ENCODE data around the gene TRMT1L. TPM values are rescaled to one million over a fixed set of nuclear protein-coding genes. Genes with fewer than 3 reads are reported as not detected.

TRMT1L gene
- total and polyA plus RNA-seq, 9 donors, result 11.0 to 14.2 (median 13.1) TPM

DNA sequence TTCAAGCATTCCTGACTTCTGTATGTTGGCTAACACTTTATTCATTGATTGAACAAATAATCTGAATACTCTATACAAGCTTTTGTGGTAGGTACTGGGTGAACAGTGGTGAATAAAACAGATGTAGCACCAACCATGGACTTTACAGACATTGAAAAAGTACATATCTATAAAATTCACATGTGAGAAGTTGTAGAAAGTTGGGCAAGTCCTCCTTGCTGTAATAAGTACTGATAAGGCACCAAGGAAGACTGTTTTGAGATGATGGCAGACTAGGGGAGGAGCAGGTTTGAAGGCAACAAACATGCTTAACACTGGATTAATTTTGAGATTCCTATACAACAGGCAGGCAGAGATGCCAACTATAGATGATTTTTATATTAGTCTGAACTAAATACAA lies 69.0 kb downstream of the TRMT1L start:
- H3K4me1 ChIP-seq (ENCODE audit: control insufficient read depth, insufficient read depth, low read length), result no peaks in the 10 kb centered on the region
- DNase-seq, result no peak
- no peak overlapping the region for H3K4me3 ChIP-seq (ENCODE audit: low read length)
- H3K27ac ChIP-seq (ENCODE audit: low read length), result no peak overlapping the region
- H3K27me3 ChIP-seq (ENCODE audit: control insufficient read depth, insufficient read depth, low read length), result no peaks in the 10 kb centered on the region
- no peaks in the 10 kb centered on the region for H3K9me3 ChIP-seq (replicated peaks; ENCODE audit: control insufficient read depth, low read depth, low read length)
- peaks cover 18% of the 10 kb centered on the region for H3K36me3 ChIP-seq (ENCODE audit: control insufficient read depth, insufficient read depth, low read length)

GRCh38 chr1:185087101-185087500 lies 69.7 kb downstream of the TRMT1L start:
- no peak for DNase-seq
- H3K27me3 ChIP-seq (ENCODE audit: control insufficient read depth, insufficient read depth, low read length), result no peaks in the 10 kb centered on the region
- WGBS (ENCODE audit: insufficient coverage), result 100% methylated on average over 1 of the region's 1 CpG
- no peaks in the 10 kb centered on the region for H3K4me1 ChIP-seq (ENCODE audit: control insufficient read depth, insufficient read depth, low read length)
- H3K4me3 ChIP-seq (ENCODE audit: low read length), result no peak overlapping the region
- H3K9me3 ChIP-seq (replicated peaks; ENCODE audit: control insufficient read depth, low read depth, low read length), result no peaks in the 10 kb centered on the region
- H3K36me3 ChIP-seq (ENCODE audit: control insufficient read depth, insufficient read depth, low read length), result peaks cover 16% of the 10 kb centered on the region
- no peak overlapping the region for H3K27ac ChIP-seq (ENCODE audit: low read length)

DNA sequence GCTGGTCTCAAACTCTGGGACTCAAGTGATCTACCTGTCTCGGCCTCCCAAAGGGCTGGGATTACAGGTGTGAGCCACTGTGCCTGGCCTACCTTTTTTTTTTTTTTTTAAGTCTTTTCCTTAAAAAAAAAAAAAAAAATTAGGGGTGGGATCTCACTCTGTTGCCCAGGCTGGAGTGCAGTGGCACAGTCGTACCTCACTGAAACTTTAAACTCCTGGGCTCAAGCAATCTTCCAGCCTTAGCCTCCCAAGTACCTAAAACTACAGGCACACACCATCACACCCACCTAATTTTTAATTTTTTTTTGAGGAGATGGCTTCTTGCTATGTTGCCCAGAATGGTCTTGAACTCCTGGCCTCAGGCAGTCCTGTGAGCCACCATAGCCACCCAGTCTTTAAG lies 72.9 kb downstream of the TRMT1L start:
- WGBS (ENCODE audit: insufficient coverage), result no CpG with 5 or more reads among the region's 2 CpGs

DNA sequence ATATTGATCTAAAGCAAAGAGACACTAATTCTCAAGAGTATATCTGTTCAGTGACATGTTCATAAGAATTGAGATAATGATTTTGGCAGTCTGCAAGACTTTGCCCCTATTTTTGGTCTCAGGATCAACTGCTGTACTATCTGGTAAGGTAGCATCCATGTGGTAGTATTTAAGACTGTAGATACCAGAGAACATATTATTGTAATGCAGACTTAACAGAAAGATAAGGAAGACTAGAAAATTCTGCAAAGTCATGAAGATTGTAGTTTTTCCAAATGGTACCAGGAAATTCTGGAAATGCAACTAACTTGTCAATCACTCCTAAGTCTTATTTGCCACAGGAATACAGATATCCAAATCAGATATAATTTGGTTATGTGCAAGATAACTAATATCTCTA lies 76.3 kb downstream of the TRMT1L start:
- no peaks in the 10 kb centered on the region for H3K36me3 ChIP-seq (ENCODE audit: control insufficient read depth, insufficient read depth, low read length)
- H3K4me1 ChIP-seq (ENCODE audit: control insufficient read depth, insufficient read depth, low read length), result no peaks in the 10 kb centered on the region
- H3K9me3 ChIP-seq (replicated peaks; ENCODE audit: control insufficient read depth, low read depth, low read length), result no peaks in the 10 kb centered on the region
- H3K27ac ChIP-seq (ENCODE audit: low read length), result no peak overlapping the region
- no peak for DNase-seq
- no peaks in the 10 kb centered on the region for H3K27me3 ChIP-seq (ENCODE audit: control insufficient read depth, insufficient read depth, low read length)
- H3K4me3 ChIP-seq (ENCODE audit: low read length), result no peak overlapping the region

More for the DNA sequence above, 72.9 kb downstream of the TRMT1L start:
- no peak for DNase-seq
- peaks cover 3% of the 10 kb centered on the region for H3K36me3 ChIP-seq (ENCODE audit: control insufficient read depth, insufficient read depth, low read length)
- no peaks in the 10 kb centered on the region for H3K27me3 ChIP-seq (ENCODE audit: control insufficient read depth, insufficient read depth, low read length)
- no peak overlapping the region for H3K27ac ChIP-seq (ENCODE audit: low read length)
- no peaks in the 10 kb centered on the region for H3K9me3 ChIP-seq (replicated peaks; ENCODE audit: control insufficient read depth, low read depth, low read length)
- no peaks in the 10 kb centered on the region for H3K4me1 ChIP-seq (ENCODE audit: control insufficient read depth, insufficient read depth, low read length)
- H3K4me3 ChIP-seq (ENCODE audit: low read length), result no peak overlapping the region

DNA sequence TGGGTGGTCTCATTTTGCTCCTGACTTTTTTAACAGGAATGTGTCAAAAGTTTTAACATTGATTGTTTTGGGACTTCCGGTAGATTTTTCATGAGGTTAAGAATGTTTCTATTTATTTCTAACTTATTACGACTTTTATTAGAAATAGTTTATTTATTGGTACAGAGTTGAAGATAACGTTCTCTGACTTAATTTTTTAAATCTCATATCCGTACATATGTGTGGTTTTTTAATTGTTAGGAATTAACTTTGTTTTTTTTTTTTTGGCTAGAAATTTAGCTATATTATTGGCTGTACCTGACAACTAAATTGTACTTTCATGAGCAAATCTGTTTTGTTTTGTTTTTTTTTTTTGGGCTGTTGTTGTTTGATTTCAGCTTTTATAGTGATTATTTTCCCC lies 79.4 kb downstream of the TRMT1L start:
- H3K27ac ChIP-seq (ENCODE audit: low read length), result no peak overlapping the region
- no peak overlapping the region for H3K4me3 ChIP-seq (ENCODE audit: low read length)
- H3K4me1 ChIP-seq (ENCODE audit: control insufficient read depth, insufficient read depth, low read length), result no peaks in the 10 kb centered on the region
- H3K27me3 ChIP-seq (ENCODE audit: control insufficient read depth, insufficient read depth, low read length), result no peaks in the 10 kb centered on the region
- no peaks in the 10 kb centered on the region for H3K9me3 ChIP-seq (replicated peaks; ENCODE audit: control insufficient read depth, low read depth, low read length)
- no peak for DNase-seq
- H3K36me3 ChIP-seq (ENCODE audit: control insufficient read depth, insufficient read depth, low read length), result no peaks in the 10 kb centered on the region
- no CpG with 5 or more reads among the region's 4 CpGs for WGBS (ENCODE audit: insufficient coverage)

DNA sequence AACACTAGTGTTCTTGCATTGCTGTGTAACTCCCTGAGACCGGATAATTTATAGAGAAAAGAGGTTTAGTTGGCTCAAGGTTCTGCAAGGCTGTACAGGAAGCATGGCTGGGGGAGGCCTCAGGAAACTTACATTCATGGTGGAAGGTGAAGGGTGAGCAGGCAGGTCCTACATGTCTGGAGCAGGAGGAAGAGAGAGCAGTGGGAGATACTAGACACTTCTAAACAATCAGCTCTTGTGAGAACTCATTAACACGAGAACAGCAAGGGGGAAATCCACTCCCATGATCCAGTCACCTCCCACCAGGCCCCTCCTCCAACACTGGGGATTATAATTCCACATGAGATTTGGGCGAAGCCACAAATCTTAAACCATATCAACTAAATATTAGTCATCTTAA lies 81.3 kb downstream of the TRMT1L start:
- Histone ChIP-seq H3K4me3 (ENCODE audit: low read length) (no peak overlapping the region), H3K9me3 (replicated peaks; ENCODE audit: control insufficient read depth, low read depth, low read length) (no peaks in the 10 kb centered on the region), H3K4me1 (ENCODE audit: control insufficient read depth, insufficient read depth, low read length) (no peaks in the 10 kb centered on the region), H3K27me3 (ENCODE audit: control insufficient read depth, insufficient read depth, low read length) (no peaks in the 10 kb centered on the region), H3K36me3 (ENCODE audit: control insufficient read depth, insufficient read depth, low read length) (no peaks in the 10 kb centered on the region), H3K27ac (ENCODE audit: low read length) (no peak overlapping the region)
- DNase-seq, result no peak
- 100% methylated on average over 1 of the region's 3 CpGs for WGBS (ENCODE audit: insufficient coverage)

DNA sequence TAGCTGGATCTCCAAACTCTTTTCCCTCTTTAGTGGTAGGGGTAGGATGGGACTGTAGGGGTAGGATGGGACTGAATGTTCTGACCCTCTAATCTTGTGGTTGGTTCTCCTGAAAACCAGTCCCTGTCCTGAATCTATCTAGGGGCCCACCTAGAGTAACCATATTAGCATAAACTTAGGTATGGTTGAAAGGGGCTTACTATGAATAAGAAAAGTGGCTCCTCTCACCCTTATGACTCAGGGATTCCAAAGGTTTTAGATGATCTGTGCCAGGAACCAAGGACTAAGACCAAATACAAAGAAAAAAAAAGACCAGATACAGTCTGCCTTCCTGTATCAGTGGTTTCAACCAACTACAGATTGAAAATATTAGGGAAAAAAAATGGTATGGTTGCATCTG lies 82.4 kb downstream of the TRMT1L start:
- H3K36me3 ChIP-seq (ENCODE audit: control insufficient read depth, insufficient read depth, low read length), result no peaks in the 10 kb centered on the region
- H3K4me1 ChIP-seq (ENCODE audit: control insufficient read depth, insufficient read depth, low read length), result no peaks in the 10 kb centered on the region
- H3K4me3 ChIP-seq (ENCODE audit: low read length), result no peak overlapping the region
- no peak for DNase-seq
- no peaks in the 10 kb centered on the region for H3K9me3 ChIP-seq (replicated peaks; ENCODE audit: control insufficient read depth, low read depth, low read length)
- no peaks in the 10 kb centered on the region for H3K27me3 ChIP-seq (ENCODE audit: control insufficient read depth, insufficient read depth, low read length)
- H3K27ac ChIP-seq (ENCODE audit: low read length), result no peak overlapping the region

DNA sequence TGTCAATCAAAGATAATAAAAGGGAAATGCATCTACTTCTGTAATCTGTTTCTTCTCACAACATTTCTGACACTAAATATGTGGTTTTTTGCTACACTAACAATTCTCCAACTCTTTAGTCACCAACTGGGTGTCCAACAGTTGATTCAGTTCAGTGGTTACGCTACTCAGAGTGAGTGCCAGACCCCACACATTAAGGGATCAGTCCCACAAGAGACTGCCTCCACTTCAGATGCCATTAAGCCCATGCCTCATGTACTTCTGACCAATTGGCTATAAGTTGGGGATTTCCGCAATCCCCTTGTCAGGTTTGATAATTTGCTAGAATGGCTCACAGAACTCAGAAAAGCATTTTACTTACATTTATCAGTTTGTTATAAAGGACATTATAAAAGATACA lies 83.0 kb downstream of the TRMT1L start:
- Histone ChIP-seq H3K36me3 (ENCODE audit: control insufficient read depth, insufficient read depth, low read length) (no peaks in the 10 kb centered on the region), H3K4me1 (ENCODE audit: control insufficient read depth, insufficient read depth, low read length) (no peaks in the 10 kb centered on the region), H3K9me3 (replicated peaks; ENCODE audit: control insufficient read depth, low read depth, low read length) (no peaks in the 10 kb centered on the region), H3K4me3 (ENCODE audit: low read length) (no peak overlapping the region), H3K27ac (ENCODE audit: low read length) (no peak overlapping the region), H3K27me3 (ENCODE audit: control insufficient read depth, insufficient read depth, low read length) (no peaks in the 10 kb centered on the region)
- no peak for DNase-seq
- WGBS (ENCODE audit: insufficient coverage), result no CpG with 5 or more reads among the region's 2 CpGs

DNA sequence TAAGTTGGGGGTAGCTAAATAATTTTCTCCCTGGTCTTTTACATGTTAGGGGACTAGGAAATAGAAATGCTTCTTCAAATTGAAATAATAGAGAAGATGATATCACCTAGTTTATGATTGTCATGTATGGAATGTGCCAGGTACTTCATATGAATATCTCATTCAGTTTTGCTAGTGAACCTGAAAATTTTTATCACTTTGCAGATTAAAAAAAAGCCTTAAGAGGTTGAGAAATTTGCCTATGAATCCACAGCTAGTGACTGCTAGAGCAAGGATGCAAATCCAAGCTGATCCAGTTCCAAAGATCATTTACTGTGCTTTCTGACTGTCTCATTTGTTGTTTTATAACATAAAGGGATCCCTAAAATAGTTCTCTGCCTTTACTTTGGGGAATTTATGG lies 86.7 kb downstream of the TRMT1L start:
- Histone ChIP-seq H3K4me1 (ENCODE audit: control insufficient read depth, insufficient read depth, low read length) (no peaks in the 10 kb centered on the region), H3K4me3 (ENCODE audit: low read length) (no peak overlapping the region), H3K9me3 (replicated peaks; ENCODE audit: control insufficient read depth, low read depth, low read length) (peaks cover under 1% of the 10 kb centered on the region), H3K27me3 (ENCODE audit: control insufficient read depth, insufficient read depth, low read length) (no peaks in the 10 kb centered on the region), H3K27ac (ENCODE audit: low read length) (no peak overlapping the region), H3K36me3 (ENCODE audit: control insufficient read depth, insufficient read depth, low read length) (no peaks in the 10 kb centered on the region)
- DNase-seq, result no peak

DNA sequence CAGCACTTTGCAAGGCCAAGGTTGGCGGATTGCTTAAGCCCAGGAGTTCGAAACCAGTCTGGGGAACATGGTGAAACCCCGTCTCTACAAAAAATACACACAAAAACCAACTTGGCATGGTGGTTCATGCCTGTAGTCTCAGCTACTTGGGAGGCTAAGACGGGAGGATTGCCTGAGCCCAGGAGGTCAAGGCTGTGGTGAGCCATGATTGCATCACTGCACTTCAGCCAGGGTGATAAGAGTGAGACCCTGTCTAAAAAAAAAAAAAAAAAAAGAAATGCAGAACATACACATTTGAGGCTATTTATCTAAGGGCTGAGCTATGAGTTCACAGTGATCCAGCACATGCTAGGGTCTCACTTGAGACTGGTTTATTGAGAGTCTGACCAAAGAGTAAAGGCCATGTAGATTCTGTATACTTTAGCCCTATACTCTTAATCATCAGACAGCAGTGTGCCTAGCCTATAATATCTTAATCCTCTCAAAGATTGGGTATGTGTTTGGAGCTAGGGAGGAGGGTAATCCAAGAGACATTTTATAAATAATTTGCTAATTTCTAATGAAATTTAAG lies 87.5 kb downstream of the TRMT1L start:
- Histone ChIP-seq H3K4me1 (ENCODE audit: control insufficient read depth, insufficient read depth, low read length) (no peaks in the 10 kb centered on the region), H3K4me3 (ENCODE audit: low read length) (no peak overlapping the region), H3K36me3 (ENCODE audit: control insufficient read depth, insufficient read depth, low read length) (no peaks in the 10 kb centered on the region), H3K27ac (ENCODE audit: low read length) (no peak overlapping the region), H3K27me3 (ENCODE audit: control insufficient read depth, insufficient read depth, low read length) (no peaks in the 10 kb centered on the region), H3K9me3 (replicated peaks; ENCODE audit: control insufficient read depth, low read depth, low read length) (peaks cover 5% of the 10 kb centered on the region)
- no CpG with 5 or more reads among the region's 4 CpGs for whole genome bisulfite sequencing (ENCODE audit: insufficient coverage)
- no peak for DNase-seq

DNA sequence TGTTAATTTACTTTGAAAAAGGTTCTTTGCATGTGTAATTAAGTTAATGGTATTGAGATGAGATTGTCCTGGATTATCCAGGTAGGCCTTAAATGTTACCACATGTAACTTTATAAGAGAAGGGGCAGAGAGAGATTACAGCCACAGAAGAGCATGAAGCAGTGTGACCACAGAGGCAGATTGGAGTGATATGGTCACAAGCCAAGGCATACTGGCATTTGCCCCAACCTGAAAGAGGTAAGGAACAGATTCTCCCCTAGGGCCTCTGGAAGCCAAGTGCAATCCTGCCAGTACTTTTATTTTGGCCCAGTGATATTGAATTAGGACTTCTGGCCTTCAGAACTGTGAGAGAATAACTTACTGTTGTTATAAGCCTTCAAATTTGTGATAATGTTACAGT lies 88.4 kb downstream of the TRMT1L start:
- H3K36me3 ChIP-seq (ENCODE audit: control insufficient read depth, insufficient read depth, low read length), result no peaks in the 10 kb centered on the region
- DNase-seq, result no peak
- H3K4me3 ChIP-seq (ENCODE audit: low read length), result no peak overlapping the region
- no peak overlapping the region for H3K27ac ChIP-seq (ENCODE audit: low read length)
- peaks cover 7% of the 10 kb centered on the region for H3K9me3 ChIP-seq (replicated peaks; ENCODE audit: control insufficient read depth, low read depth, low read length)
- no peaks in the 10 kb centered on the region for H3K4me1 ChIP-seq (ENCODE audit: control insufficient read depth, insufficient read depth, low read length)
- no peaks in the 10 kb centered on the region for H3K27me3 ChIP-seq (ENCODE audit: control insufficient read depth, insufficient read depth, low read length)
